PFSK-1 (cell line): Measurements from ENCODE around the gene TNNC1.

ENCODE experiments used
- FOXP2 ChIP-seq: optimal IDR thresholded peaks from 2 replicates; pipeline ENCODE3; 2011; ENCODE audit warnings: borderline replicate concordance, control low read depth, inconsistent platforms; ENCODE audit not compliant: insufficient read depth; ENCODE audit errors: extremely low read length, extremely low read depth
- POLR2AphosphoS5 ChIP-seq: IDR thresholded peaks from 2 replicates; pipeline ENCODE4 v1.6.1; 2012; ENCODE audit warnings: low read depth, mild to moderate bottlenecking, control low read depth, low read length, moderate library complexity
- SIN3A ChIP-seq: IDR thresholded peaks from 2 replicates; pipeline ENCODE4 v1.6.1; 2012; ENCODE audit warnings: mild to moderate bottlenecking, low read length, moderate library complexity, borderline replicate concordance; ENCODE audit not compliant: insufficient read depth
- TAF1 ChIP-seq: IDR thresholded peaks from 2 replicates; pipeline ENCODE4 v1.6.1; 2012; ENCODE audit warnings: low read length, control low read depth, borderline replicate concordance; ENCODE audit not compliant: insufficient read depth
- TF ChIP-seq, protein P1 (sequence below), 2 experiments: IDR thresholded peaks; 2 replicates each; pipeline versions ENCODE4 v1.6.1 to v1.8.0; 2011 to 2012; ENCODE audit warnings: low read depth in 2 of 2, low read length in 2 of 2, control low read depth in 1 of 2, inconsistent platforms in 1 of 2, mild to moderate bottlenecking in 1 of 2, moderate library complexity in 1 of 2; ENCODE audit not compliant: insufficient read depth in 1 of 2

DNA sequence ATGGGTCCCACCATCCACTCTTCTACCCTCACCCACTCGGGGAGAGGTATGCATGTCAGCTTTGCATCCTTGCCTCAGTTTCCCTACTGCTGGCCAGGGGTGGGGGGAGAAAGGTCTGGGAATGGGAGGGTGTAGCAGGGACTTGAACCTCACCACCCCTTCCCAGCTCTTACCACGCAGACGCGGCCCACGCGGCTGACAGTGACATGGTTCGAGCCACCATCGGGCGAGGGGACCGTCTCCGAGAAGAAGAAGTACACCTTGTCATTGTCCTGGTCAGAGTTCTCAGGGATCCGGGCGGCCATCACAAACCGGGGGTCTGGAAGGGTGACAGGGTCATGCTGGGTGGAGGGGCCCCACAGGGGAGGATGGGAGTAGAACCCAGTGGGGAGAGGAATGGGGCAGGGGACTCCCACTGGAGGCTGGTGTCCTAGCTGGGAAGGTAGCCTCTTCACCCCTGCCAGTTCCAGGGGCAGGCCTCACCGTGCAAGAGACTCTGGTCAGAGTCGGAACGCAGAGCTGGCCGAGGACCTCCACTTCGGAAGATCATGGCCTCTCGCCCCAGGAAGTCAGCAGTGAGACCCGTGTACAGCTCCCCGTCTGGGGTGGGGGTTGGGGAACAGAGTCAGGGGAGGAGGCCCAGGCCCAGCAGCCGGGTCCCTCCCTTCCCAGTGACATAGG lies 12.6 kb downstream of the TNNC1 start:
- TF ChIP-seq, protein P1, sequence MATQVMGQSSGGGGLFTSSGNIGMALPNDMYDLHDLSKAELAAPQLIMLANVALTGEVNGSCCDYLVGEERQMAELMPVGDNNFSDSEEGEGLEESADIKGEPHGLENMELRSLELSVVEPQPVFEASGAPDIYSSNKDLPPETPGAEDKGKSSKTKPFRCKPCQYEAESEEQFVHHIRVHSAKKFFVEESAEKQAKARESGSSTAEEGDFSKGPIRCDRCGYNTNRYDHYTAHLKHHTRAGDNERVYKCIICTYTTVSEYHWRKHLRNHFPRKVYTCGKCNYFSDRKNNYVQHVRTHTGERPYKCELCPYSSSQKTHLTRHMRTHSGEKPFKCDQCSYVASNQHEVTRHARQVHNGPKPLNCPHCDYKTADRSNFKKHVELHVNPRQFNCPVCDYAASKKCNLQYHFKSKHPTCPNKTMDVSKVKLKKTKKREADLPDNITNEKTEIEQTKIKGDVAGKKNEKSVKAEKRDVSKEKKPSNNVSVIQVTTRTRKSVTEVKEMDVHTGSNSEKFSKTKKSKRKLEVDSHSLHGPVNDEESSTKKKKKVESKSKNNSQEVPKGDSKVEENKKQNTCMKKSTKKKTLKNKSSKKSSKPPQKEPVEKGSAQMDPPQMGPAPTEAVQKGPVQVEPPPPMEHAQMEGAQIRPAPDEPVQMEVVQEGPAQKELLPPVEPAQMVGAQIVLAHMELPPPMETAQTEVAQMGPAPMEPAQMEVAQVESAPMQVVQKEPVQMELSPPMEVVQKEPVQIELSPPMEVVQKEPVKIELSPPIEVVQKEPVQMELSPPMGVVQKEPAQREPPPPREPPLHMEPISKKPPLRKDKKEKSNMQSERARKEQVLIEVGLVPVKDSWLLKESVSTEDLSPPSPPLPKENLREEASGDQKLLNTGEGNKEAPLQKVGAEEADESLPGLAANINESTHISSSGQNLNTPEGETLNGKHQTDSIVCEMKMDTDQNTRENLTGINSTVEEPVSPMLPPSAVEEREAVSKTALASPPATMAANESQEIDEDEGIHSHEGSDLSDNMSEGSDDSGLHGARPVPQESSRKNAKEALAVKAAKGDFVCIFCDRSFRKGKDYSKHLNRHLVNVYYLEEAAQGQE (IDR thresholded peaks at IDR 0.05; ENCODE audit: insufficient read depth in 1 of 2, low read depth in 2 of 2, low read length in 2 of 2): no peak
- TF ChIP-seq POLR2AphosphoS5 (no peak), SIN3A (no peak), TAF1 (no peak), FOXP2 (no peak)
